Activated CD8-positive, alpha-beta memory T cell treated with anti-CD3 and anti-CD28 coated beads, Interleukin-2, amount 50 U/mL, for 48 hours (primary cell): ENCODE data around the gene ARHGEF7.
"Not testable (repeated sequence)": the region's sequence is repeated elsewhere in the genome, so short reads cannot be mapped to it uniquely, and the experiment has no call there.

Experiments used
- DNase-seq: peaks from one replicate; pipeline ENCODE4 v3.0.0-alpha.2; 2020

Gene ARHGEF7

GRCh38 chr13:111256946-111257345, 141.8 kb downstream of the ARHGEF7 start:
- DNase-seq, result no peak

GRCh38 chr13:111257899-111258298, 142.8 kb downstream of the ARHGEF7 start:
- not testable (repeated sequence) for DNase-seq

GRCh38 chr13:111258637-111259036, 143.5 kb downstream of the ARHGEF7 start:
- DNase-seq, result no peak

GRCh38 chr13:111259058-111259457, 143.9 kb downstream of the ARHGEF7 start:
- no peak for DNase-seq

GRCh38 chr13:111261326-111261725, 146.2 kb downstream of the ARHGEF7 start:
- DNase-seq, result no peak

GRCh38 chr13:111262281-111262680, 147.2 kb downstream of the ARHGEF7 start:
- no peak for DNase-seq

GRCh38 chr13:111262715-111263114, 147.6 kb downstream of the ARHGEF7 start:
- DNase-seq, result no peak

GRCh38 chr13:111263566-111263965, 148.5 kb downstream of the ARHGEF7 start:
- no peak for DNase-seq

- no peak for DNase-seq
These were observed 150.0 kb downstream of the ARHGEF7 start for GRCh38 chr13:111265006-111265700.

- DNase-seq, result no peak
These were observed 150.6 kb downstream of the ARHGEF7 start for GRCh38 chr13:111265701-111266035.

GRCh38 chr13:111267205-111267604, 152.1 kb downstream of the ARHGEF7 start:
- no peak for DNase-seq

GRCh38 chr13:111267784-111268183, 152.7 kb downstream of the ARHGEF7 start:
- no peak for DNase-seq

- no peak for DNase-seq
These were observed 154.4 kb downstream of the ARHGEF7 start for GRCh38 chr13:111269508-111269907.

- no peak for DNase-seq
These were observed 155.0 kb downstream of the ARHGEF7 start for GRCh38 chr13:111270126-111270525.

GRCh38 chr13:111270765-111271698, 155.9 kb downstream of the ARHGEF7 start:
- no peak for DNase-seq

- DNase-seq, result no peak
These were observed 157.0 kb downstream of the ARHGEF7 start for GRCh38 chr13:111272117-111272516.

- no peak for DNase-seq
These were observed 160.3 kb downstream of the ARHGEF7 start for GRCh38 chr13:111275382-111275781.

GRCh38 chr13:111275995-111276618, 161.0 kb downstream of the ARHGEF7 start:
- DNase-seq, result no peak

- no peak for DNase-seq
These were observed 163.1 kb downstream of the ARHGEF7 start for GRCh38 chr13:111278258-111278657.

- DNase-seq, result no peak
These were observed 163.9 kb downstream of the ARHGEF7 start for GRCh38 chr13:111278743-111279652.

GRCh38 chr13:111280226-111280625, 165.1 kb downstream of the ARHGEF7 start:
- DNase-seq, result no peak
